PC-3 (cell line): ENCODE data around the gene EDIL3. TPM values are rescaled to one million over a fixed set of nuclear protein-coding genes. Genes with fewer than 3 reads are reported as not detected.

ENCODE experiments used
- ATAC-seq: fragments of 200-7000 bp; cut with Tn5 transposase; 2 replicates; pipeline ENCODE4 v1.9.1; 2020; ENCODE audit warnings: mild to moderate bottlenecking, moderate library complexity
- BruUV-seq: library from RNA; stranded (reverse); fragments of 400-500 nt; replicated peaks from 2 replicates; lab custom pipeline; 2021; lab: Mats Ljungman, UMichigan
- CTCF ChIA-PET: fragments of 300-600 bp; sonication (Branson Sonifier 250); formaldehyde crosslinking; loops from one replicate; lab custom pipeline; 2022; ENCODE audit warnings: antibody characterized with exemption; lab: Charles Lee
- POLR2A ChIA-PET: fragments of 300-600 bp; sonication (Branson Sonifier 250); formaldehyde crosslinking; loops from one replicate; lab custom pipeline; 2022; ENCODE audit warnings: antibody characterized with exemption; ENCODE audit not compliant: unreplicated experiment; lab: Charles Lee
- DNase-seq: peaks from one replicate; pipeline ENCODE4 v3.0.0-alpha.2; 2015
- H2AFZ ChIP-seq: fragments of 300-600 bp; sonication (generic); 2 replicates; pipeline ENCODE4 v1.6.0; 2016; ENCODE audit warnings: antibody characterized with exemption, low read length
- H3F3A ChIP-seq: fragments of 300-600 bp; sonication (generic); one replicate; pipeline ENCODE4 v1.6.0; 2017; ENCODE audit warnings: antibody characterized with exemption, low read length, control low read depth, mild to moderate bottlenecking; ENCODE audit not compliant: unreplicated experiment
- H3K27ac ChIP-seq: fragments of 300-600 bp; sonication (generic); 2 replicates; pipeline ENCODE4 v1.5.1; 2016; ENCODE audit warnings: mild to moderate bottlenecking, low read length
- H3K27me3 ChIP-seq: fragments of 300-600 bp; sonication (generic); 2 replicates; pipeline ENCODE4 v1.6.1; 2016; ENCODE audit warnings: low read length, mixed read lengths
- H3K36me3 ChIP-seq: fragments of 300-600 bp; sonication (generic); 2 replicates; pipeline ENCODE4 v1.6.1; 2016; ENCODE audit warnings: low read depth, mixed run types, low read length, mixed read lengths
- H3K4me1 ChIP-seq: fragments of 300-600 bp; sonication (generic); 2 replicates; pipeline ENCODE4 v1.5.1; 2016; ENCODE audit warnings: low read length; ENCODE audit not compliant: insufficient read depth
- H3K4me2 ChIP-seq: fragments of 300-600 bp; sonication (generic); 2 replicates; pipeline ENCODE4 v1.6.0; 2016; ENCODE audit warnings: low read length
- H3K4me3 ChIP-seq: fragments of 300-600 bp; sonication (generic); 2 replicates; pipeline ENCODE4 v1.5.1; 2016; ENCODE audit warnings: mild to moderate bottlenecking, low read length, mixed read lengths
- H3K79me2 ChIP-seq: fragments of 300-600 bp; sonication (generic); 2 replicates; pipeline ENCODE4 v1.6.1; 2017; ENCODE audit warnings: low read length, mixed read lengths
- H3K9ac ChIP-seq: fragments of 300-600 bp; sonication (generic); 2 replicates; pipeline ENCODE4 v1.6.0; 2016; ENCODE audit warnings: mild to moderate bottlenecking, low read length
- H3K9me2 ChIP-seq: fragments of 300-600 bp; sonication (generic); replicated peaks from 2 replicates; pipeline ENCODE4 v1.6.1; 2016; ENCODE audit warnings: mixed run types, low read length, mixed read lengths
- H3K9me3 ChIP-seq: fragments of 300-600 bp; sonication (generic); 2 replicates; pipeline ENCODE4 v1.6.1; 2016; ENCODE audit warnings: low read length, mixed read lengths
- H4K20me1 ChIP-seq: fragments of 300-600 bp; sonication (generic); 2 replicates; pipeline ENCODE4 v1.6.1; 2016; ENCODE audit warnings: low read length, mixed read lengths
- CTCF ChIP-seq: fragments of 300-600 bp; sonication (generic); conservative IDR thresholded peaks from 2 replicates; pipeline ENCODE4 v1.5.1; 2017; ENCODE audit warnings: antibody characterized with exemption, low read depth, mild to moderate bottlenecking, low read length
- EZH2 ChIP-seq: fragments of 300-600 bp; sonication (generic); IDR thresholded peaks from one replicate; pipeline ENCODE4 v1.6.1; 2017; ENCODE audit warnings: antibody characterized with exemption, mild to moderate bottlenecking, low read length; ENCODE audit not compliant: unreplicated experiment
- EZH2phosphoT487 ChIP-seq: fragments of 300-600 bp; sonication (generic); IDR thresholded peaks from 2 replicates; pipeline ENCODE4 v1.6.1; 2018; ENCODE audit warnings: mild to moderate bottlenecking, antibody characterized with exemption, low read length, borderline replicate concordance
- intact Hi-C: fragments of 100-400 bp; cut with micrococcal nuclease; formaldehyde crosslinking; loops from 2 replicates; pipeline ENCODE4 v1.9.0; 2023
- total RNA-seq: library from RNA; depleted of rRNA; stranded (reverse); fragments of >200 nt; gene quantifications from 2 replicates; pipeline ENCODE4 v1.2.3, GENCODE V29; 2014

EDIL3 gene
- total RNA-seq, 1 experiment from 2014 or later, result 13.8 TPM

- Histone ChIP-seq H3K27ac (no peak overlapping the region), H3K79me2 (no peaks in the 10 kb centered on the region), H2AFZ (no peak overlapping the region), H3K36me3 (no peaks in the 10 kb centered on the region), H3K27me3 (no peaks in the 10 kb centered on the region), H3K9me3 (no peaks in the 10 kb centered on the region), H3K4me3 (no peak overlapping the region), H3K9ac (no peak overlapping the region), H3K4me2 (no peak overlapping the region), H3F3A (no peaks in the 10 kb centered on the region), H4K20me1 (no peaks in the 10 kb centered on the region), H3K9me2 (no peaks in the 10 kb centered on the region), H3K4me1 (peaks cover 19% of the 10 kb centered on the region)
- no peak for ATAC-seq
- CTCF ChIA-PET, result no interaction called here
- intact Hi-C loops, result no loop called here
- no TSS peak for BruUV-seq
- no peak for DNase-seq
- no peak for TF ChIP-seq CTCF
- TF ChIP-seq EZH2phosphoT487, result no peak
- TF ChIP-seq EZH2, result no peak
- POLR2A ChIA-PET, result interaction anchor here (0.7 kb wide), 1 partner anchor 510 kb away, joined by 3 read pairs; no protein-coding TSS in a partner anchor
Observed at GRCh38 chr5:84290161-84290560, 94.5 kb downstream of the EDIL3 start.

GRCh38 chr5:84287951-84288350 lies 96.7 kb downstream of the EDIL3 start:
- peak overlapping the region; percentile 70 for H3K4me2 ChIP-seq
- no peaks in the 10 kb centered on the region for H4K20me1 ChIP-seq
- no peaks in the 10 kb centered on the region for H3K27me3 ChIP-seq
- H3F3A ChIP-seq, result no peaks in the 10 kb centered on the region
- H3K4me3 ChIP-seq, result peak overlapping the region; percentile 18; the same call in 1 of the 2 replicates
- no peaks in the 10 kb centered on the region for H3K9me3 ChIP-seq
- intact Hi-C loops, result loop anchor here (5.0 kb wide), 2 partner anchors 149 to 164 kb away; no protein-coding TSS in a partner anchor
- BruUV-seq, result no TSS peak
- DNase-seq (peak; percentile 96), ATAC-seq (peak; percentile 96)
- POLR2A ChIA-PET, result interaction anchor here (0.7 kb wide), 1 partner anchor 742 kb away, joined by 5 read pairs; no protein-coding TSS in a partner anchor
- no peak for TF ChIP-seq EZH2phosphoT487
- TF ChIP-seq EZH2, result no peak
- no peak for TF ChIP-seq CTCF
- peaks cover 16% of the 10 kb centered on the region for H3K4me1 ChIP-seq
- no peaks in the 10 kb centered on the region for H3K9me2 ChIP-seq
- H3K36me3 ChIP-seq, result no peaks in the 10 kb centered on the region
- H2AFZ ChIP-seq, result no peak overlapping the region
- CTCF ChIA-PET, result no interaction called here
- H3K9ac ChIP-seq, result peak overlapping the region; percentile 21; the same call in 1 of the 2 replicates
- H3K79me2 ChIP-seq, result no peaks in the 10 kb centered on the region
- peak overlapping the region; percentile 82 for H3K27ac ChIP-seq

GRCh38 chr5:84286662-84287061 lies 98.0 kb downstream of the EDIL3 start:
- no peak overlapping the region for H3K27ac ChIP-seq
- ChIA-PET CTCF (no interaction called here), POLR2A (no interaction called here)
- H3K27me3 ChIP-seq, result no peaks in the 10 kb centered on the region
- no peak overlapping the region for H2AFZ ChIP-seq
- ATAC-seq (no peak), DNase-seq (no peak)
- no peaks in the 10 kb centered on the region for H4K20me1 ChIP-seq
- BruUV-seq, result no TSS peak
- no peak overlapping the region for H3K9ac ChIP-seq
- no peak overlapping the region for H3K4me2 ChIP-seq
- H3K9me2 ChIP-seq, result no peaks in the 10 kb centered on the region
- no peaks in the 10 kb centered on the region for H3K9me3 ChIP-seq
- no peaks in the 10 kb centered on the region for H3K79me2 ChIP-seq
- peaks cover 16% of the 10 kb centered on the region for H3K4me1 ChIP-seq
- no peak for TF ChIP-seq CTCF
- H3K36me3 ChIP-seq, result no peaks in the 10 kb centered on the region
- intact Hi-C loops, result loop anchor here (5.0 kb wide), 2 partner anchors 151 to 166 kb away; no protein-coding TSS in a partner anchor
- no peaks in the 10 kb centered on the region for H3F3A ChIP-seq
- H3K4me3 ChIP-seq, result no peak overlapping the region
